CD4-positive, alpha-beta memory T cell (primary cell): ENCODE results near the gene QRICH2. TPM values are rescaled to one million over a fixed set of nuclear protein-coding genes. Genes with fewer than 3 reads are reported as not detected.
"Not testable (repeated sequence)": the region's sequence is repeated elsewhere in the genome, so short reads cannot be mapped to it uniquely, and the experiment has no call there.

Experiments
- CTCF ChIA-PET: fragments of 350-600 bp; sonication (Branson Sonifier 250); formaldehyde crosslinking; loops from one replicate; lab custom pipeline; 2021; ENCODE audit warnings: inconsistent platforms; ENCODE audit not compliant: partially characterized antibody; lab: Charles Lee
- POLR2A ChIA-PET: fragments of 350-600 bp; sonication (Branson Sonifier 250); formaldehyde crosslinking; loops from one replicate; lab custom pipeline; 2021; ENCODE audit not compliant: partially characterized antibody; lab: Charles Lee
- DNase-seq, 5 donors: peaks; one replicate each; pipeline versions ENCODE4 v3.0.0 to v3.0.0-alpha.2; 2020 to 2022; ENCODE audit warnings: mixed read lengths in 1 of 5
- H3K27ac ChIP-seq: one replicate; pipeline ENCODE4 v1.7.0; 2013; ENCODE audit warnings: low read depth, low read length
- H3K27me3 ChIP-seq: 2 replicates; pipeline ENCODE4 v1.7.0; 2013; ENCODE audit warnings: mild to moderate bottlenecking, low read length, moderate library complexity; ENCODE audit not compliant: insufficient read depth
- H3K36me3 ChIP-seq: 2 replicates; pipeline ENCODE4 v1.7.0; 2013; ENCODE audit warnings: mild to moderate bottlenecking, low read length, moderate library complexity; ENCODE audit not compliant: insufficient read depth
- H3K4me1 ChIP-seq: 2 replicates; pipeline ENCODE4 v1.7.0; 2013; ENCODE audit warnings: mild to moderate bottlenecking, low read length, moderate library complexity; ENCODE audit not compliant: insufficient read depth
- H3K4me3 ChIP-seq, 2 donors: one replicate each; pipeline ENCODE4 v1.7.0; 2013; ENCODE audit warnings: low read length in 2 of 2, mild to moderate bottlenecking in 1 of 2
- H3K9me3 ChIP-seq, 2 donors: one replicate each; pipeline ENCODE4 v1.7.0; 2013; ENCODE audit warnings: low read length in 2 of 2, control low read depth in 1 of 2; ENCODE audit not compliant: control insufficient read depth in 1 of 2
- H3K27ac Mint-ChIP-seq, 7 donors: one replicate each; pipeline ENCODE4 v1.8.0; 2020 to 2021; ENCODE audit warnings: mixed read lengths in 7 of 7, mild to moderate bottlenecking in 6 of 7, inconsistent platforms in 3 of 7, moderate library complexity in 3 of 7
- H3K27me3 Mint-ChIP-seq, 2 donors: one replicate each; pipeline ENCODE4 v1.8.0; 2020 to 2021; ENCODE audit warnings: mixed read lengths in 2 of 2
- H3K36me3 Mint-ChIP-seq, 2 donors: one replicate each; pipeline ENCODE4 v1.8.0; 2020 to 2021; ENCODE audit warnings: mixed read lengths in 2 of 2, inconsistent platforms in 1 of 2, mild to moderate bottlenecking in 1 of 2
- H3K4me1 Mint-ChIP-seq, 4 donors: one replicate each; pipeline ENCODE4 v1.8.0; 2020 to 2021; ENCODE audit warnings: mixed read lengths in 4 of 4, mild to moderate bottlenecking in 1 of 4
- H3K4me3 Mint-ChIP-seq, 8 donors: one replicate each; pipeline ENCODE4 v1.8.0; 2020 to 2021; ENCODE audit warnings: mixed read lengths in 8 of 8, mild to moderate bottlenecking in 7 of 8, moderate library complexity in 6 of 8, inconsistent platforms in 3 of 8
- H3K9me3 Mint-ChIP-seq, 8 donors: one replicate each; pipeline ENCODE4 v1.8.0; 2020 to 2021; ENCODE audit warnings: mixed read lengths in 8 of 8, mild to moderate bottlenecking in 5 of 8, inconsistent platforms in 3 of 8, moderate library complexity in 1 of 8
- intact Hi-C: fragments of 100-400 bp; cut with micrococcal nuclease; formaldehyde crosslinking; loops from one replicate; pipeline ENCODE4 v1.15.1; 2023
- polyA plus RNA-seq, 2 donors: library from polyadenylated mRNA; unstranded; fragments of 300-500 nt; fragmentation: Illumina TruSeq; gene quantifications; one replicate each; pipeline ENCODE4 v1.2.3, GENCODE V29; 2021
- total RNA-seq, 2 experiments: library from RNA; stranded (reverse); gene quantifications; one replicate each; pipeline ENCODE4 v1.2.3, GENCODE V29; 2021

The QRICH2 gene
- total and polyA plus RNA-seq, 4 experiments from 2014 or later: 0.21 to 5.5 (median 2.9) TPM

DNA sequence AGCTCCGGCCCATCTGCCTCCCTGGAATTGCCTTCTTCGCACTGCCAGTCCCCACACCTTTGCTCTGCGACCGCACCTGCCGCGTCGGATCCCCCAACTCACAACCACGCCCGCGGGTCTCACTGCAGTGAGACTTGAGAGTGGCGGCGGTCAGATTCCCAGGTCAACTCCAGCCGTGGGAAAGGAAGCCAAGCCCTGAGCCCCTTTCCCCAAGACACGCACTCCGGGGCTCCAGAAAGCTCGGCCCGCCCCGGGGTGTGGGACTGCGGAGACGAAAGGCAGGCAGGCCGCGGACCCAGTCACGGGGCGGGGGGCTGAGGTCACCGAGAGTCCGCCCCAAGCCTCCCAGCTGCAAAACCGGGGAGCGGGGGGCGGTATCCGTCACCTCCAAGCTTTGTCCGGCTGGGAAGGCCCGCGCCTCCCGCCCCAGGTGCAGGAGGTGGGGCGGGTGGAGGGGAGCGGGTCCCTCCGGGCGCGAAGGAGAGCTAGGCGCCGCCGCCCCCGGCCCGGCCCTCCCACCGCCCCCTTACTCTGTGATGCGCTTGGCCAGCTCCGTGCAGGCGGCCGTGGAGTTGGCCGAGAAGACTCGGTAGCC is 45.0 kb upstream of the QRICH2 start:
- no peaks in the 10 kb centered on the region for H3K9me3 ChIP-seq
- ChIA-PET POLR2A (interaction anchor here (0.7 to 3.0 kb wide), 28 partner anchors 10 to 577 kb away, joined by 3 to 61 read pairs (median 4); partner anchors contain the start of genes EXOC7, FBF1, RHBDF2 and SPHK1), CTCF (interaction anchor here (0.5 to 2.8 kb wide), 5 partner anchors 17 to 339 kb away, joined by 3 to 21 read pairs (median 4); partner anchors contain the start of gene SPHK1)
- H3K36me3 Mint-ChIP-seq: peaks cover 0 to 9% of the 10 kb centered on the region in 2 donors
- no peaks in the 10 kb centered on the region for H3K9me3 Mint-ChIP-seq
- DNase-seq: peak in 3 of 5 donors; percentile 1 to 4 (median 2)
- H3K27me3 ChIP-seq: no peaks in the 10 kb centered on the region
- peaks cover 12 to 29% (median 20%) of the 10 kb centered on the region in 4 donors for H3K4me1 Mint-ChIP-seq
- H3K27ac ChIP-seq: peak overlapping the region; percentile 77
- no peaks in the 10 kb centered on the region for H3K36me3 ChIP-seq
- peak overlapping the region; percentile 30 to 99 (median 82) for H3K27ac Mint-ChIP-seq
- peak overlapping the region; percentile 92 to 99 (median 96) for H3K4me3 Mint-ChIP-seq
- H3K27me3 Mint-ChIP-seq: no peaks in the 10 kb centered on the region
- H3K4me3 ChIP-seq: peak overlapping the region; percentile 52 to 88
- intact Hi-C loops: loop anchor here (1.0 kb wide), 4 partner anchors 32 to 448 kb away; partner anchors contain the start of gene SRP68
- H3K4me1 ChIP-seq: peaks cover 16% of the 10 kb centered on the region

- peaks cover 16% of the 10 kb centered on the region for H3K4me1 ChIP-seq
- H3K36me3 ChIP-seq: peaks cover 5% of the 10 kb centered on the region
- no peak overlapping the region for H3K27ac ChIP-seq
- CTCF ChIA-PET: interaction anchor here (0.9 to 2.8 kb wide), 7 partner anchors 10 to 337 kb away, joined by 3 to 14 read pairs (median 3); partner anchors contain the start of gene SPHK1
- peaks cover 10 to 17% of the 10 kb centered on the region in 2 donors for H3K36me3 Mint-ChIP-seq
- H3K4me3 ChIP-seq: no peak overlapping the region
- POLR2A ChIA-PET: interaction anchor here (0.8 to 3.0 kb wide), 2 partner anchors 33 to 38 kb away, joined by 3 to 61 read pairs; partner anchors contain the start of gene SPHK1
- DNase-seq: no peak
- H3K27me3 Mint-ChIP-seq: no peaks in the 10 kb centered on the region
- H3K4me3 Mint-ChIP-seq: peak overlapping the region; percentile 47 to 73 (median 64)
- peaks cover 12 to 29% (median 20%) of the 10 kb centered on the region in 4 donors for H3K4me1 Mint-ChIP-seq
- H3K27me3 ChIP-seq: no peaks in the 10 kb centered on the region
- no peaks in the 10 kb centered on the region for H3K9me3 ChIP-seq
- intact Hi-C loops: no loop called here
- peak overlapping the region in 1 of 7 donors; percentile 55 for H3K27ac Mint-ChIP-seq
- no peaks in the 10 kb centered on the region for H3K9me3 Mint-ChIP-seq
These were observed 43.5 kb upstream of the QRICH2 start for GRCh38 chr17:76351526-76352071.

DNA sequence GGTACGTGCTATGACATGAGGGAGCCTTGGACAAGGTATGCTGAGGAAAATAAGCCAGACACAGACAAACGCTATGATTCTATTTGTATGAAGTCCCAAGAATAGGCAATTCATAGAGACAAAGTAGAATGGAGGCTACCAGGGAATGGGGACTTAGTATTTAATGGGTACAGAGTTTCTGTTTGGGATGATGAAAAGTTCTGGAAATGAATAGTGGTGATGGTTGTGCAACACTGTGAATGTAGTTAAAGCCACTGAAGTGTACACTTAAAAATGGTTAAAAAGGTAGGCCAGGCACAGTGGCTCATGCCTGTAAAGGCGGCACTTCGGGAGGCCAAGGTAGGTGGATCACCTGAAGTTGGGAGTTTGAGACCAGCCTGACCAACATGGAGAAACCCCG is 42.4 kb upstream of the QRICH2 start:
- Histone ChIP-seq H3K9me3 (no peaks in the 10 kb centered on the region), H3K4me3 (no peak overlapping the region), H3K27ac (no peak overlapping the region), H3K36me3 (peaks cover 10% of the 10 kb centered on the region), H3K4me1 (peaks cover 16% of the 10 kb centered on the region), H3K27me3 (no peaks in the 10 kb centered on the region)
- Mint-ChIP-seq H3K4me1 (peaks cover 12 to 29% (median 20%) of the 10 kb centered on the region in 4 donors), H3K27me3 (no peaks in the 10 kb centered on the region), H3K27ac (no peak overlapping the region), H3K4me3 (peak overlapping the region in 2 of 8 donors; percentile 46 to 52), H3K36me3 (peaks cover 21 to 27% of the 10 kb centered on the region in 2 donors), H3K9me3 (no peaks in the 10 kb centered on the region)
- intact Hi-C loops: no loop called here
- DNase-seq: no peak
- POLR2A ChIA-PET: no interaction called here
- CTCF ChIA-PET: no interaction called here

- H3K4me1 ChIP-seq, H3K27ac ChIP-seq, intact Hi-C loops, H3K4me3 Mint-ChIP-seq, DNase-seq, POLR2A ChIA-PET, H3K9me3 ChIP-seq, H3K27me3 Mint-ChIP-seq, H3K27me3 ChIP-seq, H3K9me3 Mint-ChIP-seq, H3K4me1 Mint-ChIP-seq, H3K4me3 ChIP-seq: not testable (repeated sequence)
- Mint-ChIP-seq H3K27ac (peak overlapping the region in 1 of 7 donors; percentile 25), H3K36me3 (peaks cover 30 to 38% of the 10 kb centered on the region in 2 donors)
- peaks cover 16% of the 10 kb centered on the region for H3K36me3 ChIP-seq
- CTCF ChIA-PET: interaction anchor here (0.7 kb wide), 1 partner anchor 601 kb away, joined by 3 read pairs; no protein-coding TSS in a partner anchor
These were observed 38.9 kb upstream of the QRICH2 start for GRCh38 chr17:76346936-76347335.

DNA sequence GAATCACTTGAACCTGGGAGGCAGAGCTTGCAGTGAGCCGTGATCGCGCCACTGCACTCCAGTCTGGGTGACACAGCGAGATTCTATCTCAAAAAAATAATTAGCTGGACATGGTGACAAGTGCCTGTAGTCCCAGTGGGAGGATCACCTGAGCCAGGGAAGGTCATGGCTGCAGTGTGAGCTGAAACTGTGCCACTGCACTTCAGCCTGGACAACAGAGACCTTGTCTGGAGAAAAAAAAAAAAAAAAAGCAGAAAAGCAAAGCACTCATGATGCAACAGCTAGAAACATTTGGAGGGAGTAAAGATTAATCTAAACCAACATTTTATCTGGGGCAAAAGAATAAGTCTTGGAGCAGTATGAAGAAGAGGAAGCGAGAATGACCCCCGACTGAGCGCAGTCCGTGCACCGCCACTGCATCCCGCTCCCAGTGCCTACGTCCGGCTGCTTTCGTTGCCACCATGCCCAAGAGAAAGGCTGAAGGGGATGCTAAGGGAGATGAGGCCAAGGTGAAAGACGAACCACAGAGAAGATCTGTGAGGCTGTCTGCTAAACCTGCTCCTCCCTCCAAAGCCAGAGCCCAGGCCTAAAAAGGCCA is 37.4 kb upstream of the QRICH2 start:
- POLR2A ChIA-PET: interaction anchor here (1.2 kb wide), 1 partner anchor 9 kb away, joined by 3 read pairs; the partner anchor contains the start of gene PRPSAP1
- CTCF ChIA-PET: interaction anchor here (0.8 to 1.5 kb wide), 3 partner anchors 15 to 59 kb away, joined by 3 read pairs; no protein-coding TSS in a partner anchor

DNA sequence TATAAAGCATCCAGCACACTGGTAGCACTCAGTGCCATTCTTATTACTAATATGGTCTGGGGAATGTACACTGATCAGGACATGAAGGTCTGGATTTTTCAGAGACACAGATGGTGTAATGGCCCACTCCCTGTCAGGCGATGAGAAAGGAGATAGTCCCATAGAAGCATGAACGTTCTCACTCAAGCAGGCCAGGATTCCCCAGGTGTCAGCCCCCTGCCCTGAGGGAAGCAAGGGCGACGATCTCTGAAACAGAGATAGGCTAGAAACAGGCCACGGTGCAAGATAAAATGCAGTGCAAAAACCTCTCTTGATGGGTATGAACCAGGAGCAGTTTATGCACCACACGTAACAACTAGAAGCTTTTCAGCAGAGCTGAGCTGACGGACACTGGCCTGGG is 35.0 kb upstream of the QRICH2 start:
- Mint-ChIP-seq H3K9me3 (no peaks in the 10 kb centered on the region), H3K4me3 (no peak overlapping the region), H3K27ac (no peak overlapping the region), H3K36me3 (peaks cover 41 to 48% of the 10 kb centered on the region in 2 donors), H3K4me1 (peaks cover 1 to 5% (median 4%) of the 10 kb centered on the region in 4 donors), H3K27me3 (no peaks in the 10 kb centered on the region)
- H3K36me3 ChIP-seq: peaks cover 16% of the 10 kb centered on the region
- H3K27ac ChIP-seq: no peak overlapping the region
- CTCF ChIA-PET: no interaction called here
- no peaks in the 10 kb centered on the region for H3K4me1 ChIP-seq
- H3K4me3 ChIP-seq: no peak overlapping the region
- H3K27me3 ChIP-seq: no peaks in the 10 kb centered on the region
- H3K9me3 ChIP-seq: no peaks in the 10 kb centered on the region
- no peak for DNase-seq
- intact Hi-C loops: no loop called here
- POLR2A ChIA-PET: no interaction called here

More for the DNA sequence above, 37.4 kb upstream of the QRICH2 start:
- Histone ChIP-seq H3K9me3 (no peaks in the 10 kb centered on the region), H3K4me1 (no peaks in the 10 kb centered on the region), H3K36me3 (peaks cover 16% of the 10 kb centered on the region), H3K4me3 (no peak overlapping the region), H3K27ac (no peak overlapping the region), H3K27me3 (no peaks in the 10 kb centered on the region)
- Mint-ChIP-seq H3K9me3 (no peaks in the 10 kb centered on the region), H3K4me1 (peaks cover 0 to 1% (median 0%) of the 10 kb centered on the region in 4 donors), H3K27ac (peak overlapping the region in 1 of 7 donors; percentile 62), H3K36me3 (peaks cover 32 to 40% of the 10 kb centered on the region in 2 donors), H3K27me3 (no peaks in the 10 kb centered on the region), H3K4me3 (no peak overlapping the region)
- intact Hi-C loops: no loop called here
- DNase-seq: no peak

GRCh38 chr17:76341301-76341700 is 33.2 kb upstream of the QRICH2 start:
- H3K27me3 Mint-ChIP-seq: no peaks in the 10 kb centered on the region
- H3K27ac Mint-ChIP-seq: no peak overlapping the region
- no peaks in the 10 kb centered on the region for H3K9me3 Mint-ChIP-seq
- peaks cover 10% of the 10 kb centered on the region for H3K36me3 ChIP-seq
- H3K4me1 Mint-ChIP-seq: peaks cover 3 to 9% (median 5%) of the 10 kb centered on the region in 4 donors
- POLR2A ChIA-PET: no interaction called here
- H3K4me1 ChIP-seq: no peaks in the 10 kb centered on the region
- no peak overlapping the region for H3K4me3 ChIP-seq
- DNase-seq: no peak
- H3K36me3 Mint-ChIP-seq: peaks cover 28 to 39% of the 10 kb centered on the region in 2 donors
- H3K27ac ChIP-seq: no peak overlapping the region
- CTCF ChIA-PET: interaction anchor here (0.6 to 1.3 kb wide), 3 partner anchors 37 to 109 kb away, joined by 3 read pairs; no protein-coding TSS in a partner anchor
- H3K4me3 Mint-ChIP-seq: no peak overlapping the region
- no peaks in the 10 kb centered on the region for H3K9me3 ChIP-seq
- intact Hi-C loops: no loop called here
- no peaks in the 10 kb centered on the region for H3K27me3 ChIP-seq
